ENCODE data around the gene TRPM2. TPM values are rescaled to one million over a fixed set of nuclear protein-coding genes. Genes with fewer than 3 reads are reported as not detected.
A peak's percentile ranks its signal among the peaks of the same experiment; 100 is the strongest.
"Not testable (repeated sequence)": the region's sequence is repeated elsewhere in the genome, so short reads cannot be mapped to it uniquely, and the experiment has no call there.

The TRPM2 gene
- total and polyA plus RNA-seq, 5 donors: 0.61 to 1.7 (median 1.2) TPM

- Histone ChIP-seq H3K4me3 (ENCODE audit: low read length) (no peak overlapping the region), H3K4me1 (ENCODE audit: control insufficient read depth, insufficient read depth, low read length) (no peaks in the 10 kb centered on the region), H3K27ac (ENCODE audit: low read length) (no peak overlapping the region), H3K27me3 (ENCODE audit: control insufficient read depth, insufficient read depth) (no peaks in the 10 kb centered on the region), H3K9me3 (ENCODE audit: control insufficient read depth, low read length) (no peaks in the 10 kb centered on the region)
- WGBS: 82% methylated on average over 30 of the region's 30 CpGs
- intact Hi-C loops (cut with DNase I): no loop called here
- DNase-seq (no peak), ATAC-seq (no peak)
Observed at GRCh38 chr21:44414291-44415072, 61.1 kb downstream of the TRPM2 start.

- Histone ChIP-seq H3K27me3 (ENCODE audit: control insufficient read depth, insufficient read depth) (no peaks in the 10 kb centered on the region), H3K9me3 (ENCODE audit: control insufficient read depth, low read length) (no peaks in the 10 kb centered on the region), H3K4me3 (ENCODE audit: low read length) (no peak overlapping the region), H3K27ac (ENCODE audit: low read length) (no peak overlapping the region), H3K4me1 (ENCODE audit: control insufficient read depth, insufficient read depth, low read length) (no peaks in the 10 kb centered on the region)
- ATAC-seq (no peak), DNase-seq (no peak)
- intact Hi-C loops (cut with DNase I): no loop called here
- 61% methylated on average over 24 of the region's 24 CpGs for WGBS
Observed at GRCh38 chr21:44415073-44416025, 61.9 kb downstream of the TRPM2 start.

GRCh38 chr21:44416193-44416592, 62.8 kb downstream of the TRPM2 start:
- Histone ChIP-seq H3K27me3 (ENCODE audit: control insufficient read depth, insufficient read depth) (no peaks in the 10 kb centered on the region), H3K27ac (ENCODE audit: low read length) (no peak overlapping the region), H3K4me1 (ENCODE audit: control insufficient read depth, insufficient read depth, low read length) (no peaks in the 10 kb centered on the region), H3K9me3 (ENCODE audit: control insufficient read depth, low read length) (no peaks in the 10 kb centered on the region), H3K4me3 (ENCODE audit: low read length) (no peak overlapping the region)
- ATAC-seq (no peak), DNase-seq (no peak)
- WGBS: 71% methylated on average over 8 of the region's 8 CpGs
- intact Hi-C loops (cut with DNase I): no loop called here

- WGBS: 91% methylated on average over 21 of the region's 21 CpGs
- H3K27ac ChIP-seq (ENCODE audit: low read length); H3K4me1 ChIP-seq (ENCODE audit: control insufficient read depth, insufficient read depth, low read length); H3K4me3 ChIP-seq (ENCODE audit: low read length); ATAC-seq; H3K27me3 ChIP-seq (ENCODE audit: control insufficient read depth, insufficient read depth); DNase-seq; H3K9me3 ChIP-seq (ENCODE audit: control insufficient read depth, low read length); intact Hi-C loops (cut with DNase I): not testable (repeated sequence)
Observed at GRCh38 chr21:44417621-44418107, 64.2 kb downstream of the TRPM2 start.

- H3K27ac ChIP-seq (ENCODE audit: low read length): no peak overlapping the region
- 94% methylated on average over 25 of the region's 25 CpGs for WGBS
- intact Hi-C loops (cut with DNase I): no loop called here
- no peak overlapping the region for H3K4me3 ChIP-seq (ENCODE audit: low read length)
- no peak for DNase-seq
- H3K27me3 ChIP-seq (ENCODE audit: control insufficient read depth, insufficient read depth): no peaks in the 10 kb centered on the region
- H3K9me3 ChIP-seq (ENCODE audit: control insufficient read depth, low read length): no peaks in the 10 kb centered on the region
- peak in 1 of 2 donors; percentile 34 for ATAC-seq
- no peaks in the 10 kb centered on the region for H3K4me1 ChIP-seq (ENCODE audit: control insufficient read depth, insufficient read depth, low read length)
Observed at GRCh38 chr21:44418108-44418875, 64.9 kb downstream of the TRPM2 start.

- DNase-seq (no peak), ATAC-seq (no peak)
- H3K4me1 ChIP-seq (ENCODE audit: control insufficient read depth, insufficient read depth, low read length): no peaks in the 10 kb centered on the region
- H3K9me3 ChIP-seq (ENCODE audit: control insufficient read depth, low read length): no peaks in the 10 kb centered on the region
- no peak overlapping the region for H3K4me3 ChIP-seq (ENCODE audit: low read length)
- H3K27ac ChIP-seq (ENCODE audit: low read length): no peak overlapping the region
- no peaks in the 10 kb centered on the region for H3K27me3 ChIP-seq (ENCODE audit: control insufficient read depth, insufficient read depth)
- WGBS: 96% methylated on average over 8 of the region's 8 CpGs
- intact Hi-C loops (cut with DNase I): no loop called here
Observed at GRCh38 chr21:44418876-44419230, 65.4 kb downstream of the TRPM2 start.

GRCh38 chr21:44419679-44420078, 66.3 kb downstream of the TRPM2 start:
- DNase-seq (no peak), ATAC-seq (no peak)
- Histone ChIP-seq H3K9me3 (ENCODE audit: control insufficient read depth, low read length) (no peaks in the 10 kb centered on the region), H3K27me3 (ENCODE audit: control insufficient read depth, insufficient read depth) (no peaks in the 10 kb centered on the region), H3K4me1 (ENCODE audit: control insufficient read depth, insufficient read depth, low read length) (no peaks in the 10 kb centered on the region), H3K27ac (ENCODE audit: low read length) (no peak overlapping the region), H3K4me3 (ENCODE audit: low read length) (no peak overlapping the region)
- WGBS: 94% methylated on average over 3 of the region's 3 CpGs
- intact Hi-C loops (cut with DNase I): no loop called here

- Histone ChIP-seq H3K27ac (ENCODE audit: low read length) (no peak overlapping the region), H3K4me1 (ENCODE audit: control insufficient read depth, insufficient read depth, low read length) (no peaks in the 10 kb centered on the region), H3K4me3 (ENCODE audit: low read length) (no peak overlapping the region), H3K9me3 (ENCODE audit: control insufficient read depth, low read length) (no peaks in the 10 kb centered on the region), H3K27me3 (ENCODE audit: control insufficient read depth, insufficient read depth) (no peaks in the 10 kb centered on the region)
- WGBS: 78% methylated on average over 14 of the region's 14 CpGs
- DNase-seq (no peak), ATAC-seq (no peak)
- intact Hi-C loops (cut with DNase I): no loop called here
Observed at GRCh38 chr21:44420416-44421205, 67.2 kb downstream of the TRPM2 start.

GRCh38 chr21:44421901-44422840, 68.8 kb downstream of the TRPM2 start:
- Histone ChIP-seq H3K27ac (ENCODE audit: low read length) (no peak overlapping the region), H3K9me3 (ENCODE audit: control insufficient read depth, low read length) (no peaks in the 10 kb centered on the region), H3K4me3 (ENCODE audit: low read length) (no peak overlapping the region), H3K27me3 (ENCODE audit: control insufficient read depth, insufficient read depth) (no peaks in the 10 kb centered on the region), H3K4me1 (ENCODE audit: control insufficient read depth, insufficient read depth, low read length) (no peaks in the 10 kb centered on the region)
- no peak for ATAC-seq
- intact Hi-C loops (cut with DNase I): no loop called here
- peak in 1 of 3 donors; percentile 35 for DNase-seq
- 84% methylated on average over 25 of the region's 26 CpGs for WGBS

Measured in right cardiac atrium (tissue), 5 donors.